Non-pigmented ciliary epithelial cell (primary cell): ENCODE measurements around the gene CHAF1A.

Experiments
- DNase-seq: peaks from one replicate; pipeline ENCODE4 v3.0.0-alpha.2; 2010; ENCODE audit warnings: low read depth

Gene CHAF1A

DNA sequence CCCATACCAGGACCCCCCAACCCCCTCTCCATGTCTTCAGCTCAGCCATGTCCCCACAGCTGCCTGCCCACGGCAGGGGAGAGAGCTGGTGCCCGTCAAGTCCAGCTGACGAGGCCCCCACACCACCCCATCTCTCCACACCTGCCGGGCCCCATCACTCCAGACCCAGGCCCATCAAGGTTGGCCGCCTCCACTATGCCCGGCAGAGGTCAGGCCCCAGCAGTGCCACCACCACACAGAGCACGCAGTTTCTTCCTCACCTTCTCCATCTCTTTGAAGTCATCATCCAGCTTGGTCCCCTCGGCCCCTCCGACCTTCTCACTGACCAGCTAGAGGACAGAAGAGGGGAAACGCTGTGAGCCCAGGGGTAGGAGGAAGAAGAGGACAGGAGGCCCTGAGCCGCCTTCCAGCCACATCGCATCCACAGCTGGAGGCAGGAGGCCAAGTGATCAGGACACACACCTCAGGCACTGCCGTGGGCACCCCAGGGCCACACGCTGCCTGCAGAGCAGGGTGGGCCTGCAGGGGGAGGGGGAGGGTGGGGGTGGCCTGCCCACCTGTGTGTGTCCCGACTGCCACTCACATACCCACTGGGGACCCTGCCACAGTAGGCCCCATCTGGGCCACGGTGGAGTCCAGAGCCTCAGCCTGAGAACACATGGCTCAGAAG is 35.6 kb upstream of the CHAF1A start:
- DNase-seq: no peak

DNA sequence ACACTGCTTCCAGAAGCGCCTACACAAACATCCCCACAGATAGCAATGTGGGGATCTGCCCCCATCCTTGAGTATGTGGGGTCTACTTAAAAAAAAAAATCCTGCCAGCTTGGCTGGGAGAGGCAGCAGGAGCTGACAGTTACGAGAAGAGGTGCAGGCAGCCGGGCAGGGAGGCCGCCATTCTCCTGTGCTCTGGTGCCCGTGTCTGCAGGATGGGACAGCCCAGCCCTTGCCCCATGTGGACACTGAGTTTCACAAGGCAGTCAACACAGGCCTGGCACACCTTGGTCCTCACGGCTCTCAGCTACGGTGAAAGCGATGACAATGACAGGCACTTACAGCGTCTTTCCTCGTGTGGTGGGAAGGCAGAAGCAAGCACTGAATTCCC is 35.1 kb upstream of the CHAF1A start:
- no peak for DNase-seq

DNA sequence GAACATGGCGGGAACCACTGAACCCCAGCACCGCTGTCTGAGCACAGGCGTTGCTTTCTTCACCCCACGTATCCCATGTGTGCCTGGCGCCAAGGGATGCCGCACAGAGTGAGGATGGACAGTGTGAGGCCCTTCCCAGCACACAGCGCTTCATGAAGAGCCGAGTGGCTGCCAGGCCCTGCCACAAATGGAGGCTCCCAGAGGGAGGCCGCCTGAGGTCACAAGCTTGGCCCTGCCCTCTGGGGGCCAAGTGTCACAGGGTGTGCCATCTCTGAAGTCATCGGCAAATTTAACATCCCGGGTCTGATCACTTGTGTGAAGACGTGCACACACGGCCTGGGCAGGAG is 34.7 kb upstream of the CHAF1A start:
- DNase-seq: no peak

DNA sequence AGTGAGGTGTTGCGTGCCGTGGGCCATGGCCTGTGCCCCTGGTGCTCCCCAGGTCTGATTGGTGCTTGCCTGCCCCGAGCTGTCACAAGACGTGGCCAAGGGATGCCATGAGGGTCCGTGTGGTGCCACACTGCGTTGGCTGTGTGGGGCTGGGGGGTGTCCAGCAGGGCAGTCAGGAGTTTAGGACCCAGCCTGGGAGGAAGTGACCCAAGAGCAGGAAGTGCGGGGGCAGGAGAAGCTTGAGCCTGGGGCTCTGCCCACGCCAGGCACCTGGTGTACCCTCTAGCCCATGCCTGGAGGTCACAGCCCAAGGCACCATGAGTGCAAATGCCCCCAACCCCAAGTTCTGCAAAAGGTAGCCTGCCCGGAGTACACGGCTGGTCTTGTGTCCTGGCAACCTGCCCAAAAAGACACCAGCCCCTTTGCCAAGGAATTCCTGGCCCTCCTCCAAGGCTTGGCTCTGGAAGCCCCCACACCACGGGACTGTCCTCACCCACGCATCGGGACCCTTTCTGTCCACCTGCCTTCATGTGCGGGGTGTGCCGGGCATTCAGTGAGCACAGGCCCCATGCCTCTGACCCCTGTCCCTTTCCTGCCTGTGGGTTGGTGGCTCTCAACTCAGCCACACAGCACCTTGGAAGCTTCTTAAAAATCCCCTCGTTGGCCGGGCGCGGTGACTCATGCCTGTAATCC is 34.2 kb upstream of the CHAF1A start:
- no peak for DNase-seq

DNA sequence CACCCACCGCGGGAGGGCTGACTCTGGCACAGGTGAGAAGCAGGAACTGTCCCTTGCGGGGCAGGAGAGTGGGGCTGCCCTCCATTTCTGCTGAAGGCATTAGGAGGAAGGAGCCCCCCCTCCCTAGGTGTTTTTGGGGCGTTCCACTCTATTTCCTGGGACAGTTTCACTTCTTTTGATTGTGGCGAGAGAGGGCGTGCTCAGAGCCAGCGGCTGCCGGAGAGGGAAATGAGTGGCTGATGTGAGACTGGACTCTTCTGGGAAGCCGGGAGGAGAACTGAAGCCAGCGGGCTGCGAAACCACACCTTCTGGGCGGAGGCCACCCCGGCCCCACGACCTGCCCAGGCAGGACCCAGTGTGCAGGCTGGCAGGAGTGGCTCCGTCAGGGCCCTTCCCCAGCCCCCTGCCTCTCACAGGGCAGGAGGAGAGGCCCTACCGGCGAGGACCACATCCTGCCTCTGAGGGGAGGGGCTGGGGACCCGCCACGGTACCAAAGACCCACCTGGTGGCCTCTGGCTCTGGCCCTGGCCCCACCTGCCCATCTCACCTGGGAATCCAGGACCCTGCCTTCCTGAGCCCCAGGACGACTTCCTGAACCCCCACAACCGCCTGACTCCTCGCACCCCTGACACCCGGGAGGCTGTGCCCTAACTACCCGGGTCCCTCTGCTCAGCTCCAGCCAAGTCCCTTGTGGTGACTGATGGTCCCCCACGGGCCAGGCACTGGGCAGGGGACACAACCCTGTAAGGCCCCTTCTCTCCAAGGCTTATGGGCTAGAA is 33.1 kb upstream of the CHAF1A start:
- no peak for DNase-seq

DNA sequence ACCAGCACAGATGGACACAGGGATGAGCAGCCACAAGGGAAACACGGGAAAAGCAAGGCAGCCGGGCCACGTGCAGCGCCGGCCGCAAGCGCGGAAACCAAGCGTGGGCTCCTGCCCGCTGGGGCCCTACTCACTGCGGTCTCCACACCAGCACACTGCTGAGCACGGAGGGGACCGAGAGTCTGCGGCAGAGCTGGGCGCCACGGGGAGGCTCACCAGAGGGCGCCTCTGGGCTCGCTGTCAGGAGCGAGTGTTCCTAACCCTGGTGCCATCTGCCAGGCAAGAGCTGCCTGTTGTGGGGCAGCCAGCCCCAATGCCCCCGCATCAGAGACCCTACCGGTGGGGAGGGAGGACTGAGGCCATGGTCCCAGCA is 32.6 kb upstream of the CHAF1A start:
- no peak for DNase-seq

DNA sequence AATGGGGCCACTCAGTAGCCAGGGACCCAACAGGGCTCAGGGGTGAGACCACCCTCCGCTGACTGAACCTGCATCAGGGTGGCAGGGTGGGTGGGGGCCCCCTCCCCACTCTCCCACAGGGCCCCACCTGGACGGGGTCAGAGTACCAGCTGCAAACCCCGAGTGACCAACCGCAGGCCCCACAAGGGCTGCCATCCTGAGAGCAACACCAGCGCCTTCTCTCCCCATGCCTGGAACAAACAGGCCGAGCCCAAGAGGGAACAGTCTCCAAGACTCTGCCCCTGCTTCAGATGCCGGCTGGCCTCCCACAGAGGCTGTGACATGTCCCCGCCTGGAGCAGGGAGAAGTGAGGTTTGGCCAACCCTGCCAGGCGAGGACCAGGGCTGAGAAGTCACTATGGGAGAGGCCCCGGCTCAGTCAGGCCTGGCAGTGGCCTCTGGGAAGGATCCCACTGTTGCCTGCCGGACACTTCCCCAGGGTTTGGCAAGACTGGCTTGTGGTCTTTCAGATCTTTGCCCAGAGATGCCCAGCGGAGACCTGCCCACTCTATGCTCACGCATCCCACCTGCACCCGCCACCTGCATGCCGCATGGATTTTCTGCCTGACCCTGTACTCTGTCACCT is 31.9 kb upstream of the CHAF1A start:
- DNase-seq: no peak

DNA sequence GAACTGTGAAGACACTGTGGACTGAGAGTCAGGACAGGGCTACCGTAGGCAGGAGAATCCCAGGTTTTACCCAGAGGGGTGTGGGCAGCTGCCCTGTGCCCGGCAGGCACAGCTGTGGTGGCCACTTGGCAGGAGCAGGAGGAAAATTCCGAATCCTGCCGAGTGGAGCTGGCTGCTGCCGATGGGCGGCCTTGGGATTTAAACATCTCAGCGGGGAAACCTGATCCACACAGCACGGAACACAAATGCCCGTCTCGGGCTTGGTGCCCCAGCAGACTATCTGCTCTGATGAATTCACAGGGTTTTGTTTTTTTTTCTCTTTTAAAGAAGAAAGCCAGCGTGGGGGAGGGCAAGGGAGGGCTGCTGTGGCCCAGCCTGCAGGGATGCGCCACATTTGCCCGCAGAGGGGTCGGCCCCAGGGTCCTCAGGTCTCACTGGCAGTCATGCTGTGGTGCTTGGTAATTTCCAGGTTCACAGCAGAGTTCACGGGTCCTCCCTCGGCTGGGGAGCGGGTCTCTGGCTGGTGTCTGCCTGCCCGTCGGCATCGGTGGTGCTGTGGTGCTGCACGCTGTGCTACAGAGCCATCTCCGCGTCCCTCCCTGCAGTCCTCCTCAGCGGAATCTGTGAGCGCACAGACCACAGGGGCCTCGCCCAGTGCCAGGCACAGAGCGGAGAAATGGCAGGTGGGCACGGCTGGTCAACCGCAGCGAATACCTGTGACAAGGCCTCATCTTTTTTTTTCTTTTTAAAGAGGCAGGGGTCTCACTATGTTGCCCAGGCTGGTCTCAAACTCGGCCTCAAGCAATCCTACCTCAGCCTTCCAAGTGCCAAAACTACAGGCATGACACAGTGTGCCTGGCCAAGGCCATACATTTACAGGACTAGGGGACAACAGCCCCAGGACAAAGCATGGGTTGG is 30.9 kb upstream of the CHAF1A start:
- no peak for DNase-seq

DNA sequence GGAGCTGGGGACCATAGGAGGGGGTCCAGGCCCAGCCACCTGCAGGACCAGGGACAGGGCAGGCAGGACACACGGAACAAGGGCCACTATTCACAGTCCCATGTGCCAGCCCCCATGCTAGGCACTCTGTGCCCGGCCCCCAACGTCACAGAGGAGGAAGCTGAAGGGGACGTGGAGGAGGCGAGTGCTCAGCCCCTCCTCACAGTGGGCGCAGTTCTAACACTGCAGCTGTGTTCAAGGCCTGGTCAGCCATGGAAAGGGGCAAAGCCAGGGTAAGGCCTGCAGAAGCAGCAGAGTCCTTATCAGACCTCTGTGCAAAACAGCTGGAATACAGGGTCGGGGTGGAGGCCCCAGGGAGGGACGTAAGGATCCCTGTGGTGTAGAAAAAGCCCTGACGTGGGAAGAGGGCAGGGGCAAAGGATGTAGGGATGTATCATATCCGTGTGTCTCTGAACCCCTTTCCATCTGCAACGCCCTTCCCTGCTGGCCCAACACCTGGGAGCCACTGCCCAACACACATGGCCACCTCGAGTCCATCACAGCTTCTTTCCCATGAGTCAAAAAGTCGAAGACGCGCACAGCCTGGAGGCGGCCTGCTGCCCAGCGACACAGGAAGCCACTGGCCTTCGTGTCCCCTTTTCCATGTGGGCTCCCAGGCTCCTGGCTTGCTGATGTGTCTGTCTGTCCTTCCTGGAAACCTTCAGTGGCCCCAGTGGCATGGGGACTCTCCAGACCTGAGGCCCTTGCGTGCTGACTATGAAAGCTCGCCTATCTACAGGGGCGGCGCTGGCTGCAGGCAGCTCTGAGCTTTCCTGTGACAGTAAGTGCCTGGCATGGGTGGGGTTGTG is 30.1 kb upstream of the CHAF1A start:
- no peak for DNase-seq

DNA sequence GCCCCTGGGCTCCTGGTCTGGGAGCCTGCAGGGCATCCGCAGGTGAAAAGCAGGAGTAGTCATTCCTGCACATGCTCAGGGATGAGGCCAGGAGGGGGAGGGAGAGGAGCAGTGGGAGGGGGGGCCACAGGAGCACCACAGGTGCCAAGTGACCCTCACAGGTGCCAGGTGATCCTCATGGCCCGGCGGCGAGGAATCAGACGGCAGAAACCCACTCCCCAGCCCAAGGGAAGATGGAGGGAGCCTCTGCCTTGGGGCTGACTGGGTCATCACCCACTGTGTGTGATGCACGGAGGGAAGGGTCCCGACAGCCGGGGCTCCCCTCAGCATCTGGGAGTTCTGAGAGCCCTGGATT is 29.4 kb upstream of the CHAF1A start:
- no peak for DNase-seq

DNA sequence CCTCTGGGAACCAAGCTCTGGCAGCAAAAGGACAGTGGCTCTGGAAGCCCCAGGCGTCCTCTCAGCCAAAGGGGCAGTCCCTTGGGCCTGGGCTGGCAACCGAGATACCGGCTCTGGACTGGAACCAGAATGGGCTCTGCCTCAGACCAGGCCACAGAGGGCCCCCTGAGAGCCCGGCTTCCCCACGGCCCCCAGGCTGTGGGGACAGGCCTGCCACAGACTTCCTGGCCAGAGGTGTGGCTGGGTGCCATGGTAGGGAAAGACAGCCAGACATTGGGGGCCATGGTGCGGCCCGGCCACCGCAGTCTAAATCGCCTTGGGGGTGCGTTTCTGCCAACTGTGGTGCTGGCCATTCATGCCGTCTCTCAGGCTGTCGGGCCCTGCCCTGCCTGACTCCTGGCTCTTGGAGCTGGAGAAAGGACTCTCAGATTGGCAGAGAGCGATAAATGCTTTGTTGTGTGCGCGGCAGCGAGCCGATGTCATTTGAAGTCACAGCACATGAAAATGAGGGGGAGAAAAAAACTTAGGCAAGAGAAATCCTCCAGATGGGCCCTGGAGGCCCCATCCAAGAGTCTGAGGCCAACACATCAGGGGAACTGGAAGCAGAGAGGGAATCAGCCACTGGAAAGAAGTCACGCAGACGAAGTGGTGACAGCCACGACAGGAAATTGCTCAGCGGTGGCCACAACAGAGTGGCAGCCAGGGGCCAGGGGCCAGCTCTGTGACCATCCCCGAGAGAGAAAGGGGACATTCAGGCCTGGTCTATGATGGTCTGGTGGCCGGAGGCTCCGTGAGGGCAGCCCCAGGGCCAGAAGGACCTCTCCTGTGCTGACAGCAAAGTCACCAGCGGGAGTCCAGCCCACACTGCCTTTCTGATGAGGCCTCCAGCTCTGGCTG is 28.6 kb upstream of the CHAF1A start:
- no peak for DNase-seq

DNA sequence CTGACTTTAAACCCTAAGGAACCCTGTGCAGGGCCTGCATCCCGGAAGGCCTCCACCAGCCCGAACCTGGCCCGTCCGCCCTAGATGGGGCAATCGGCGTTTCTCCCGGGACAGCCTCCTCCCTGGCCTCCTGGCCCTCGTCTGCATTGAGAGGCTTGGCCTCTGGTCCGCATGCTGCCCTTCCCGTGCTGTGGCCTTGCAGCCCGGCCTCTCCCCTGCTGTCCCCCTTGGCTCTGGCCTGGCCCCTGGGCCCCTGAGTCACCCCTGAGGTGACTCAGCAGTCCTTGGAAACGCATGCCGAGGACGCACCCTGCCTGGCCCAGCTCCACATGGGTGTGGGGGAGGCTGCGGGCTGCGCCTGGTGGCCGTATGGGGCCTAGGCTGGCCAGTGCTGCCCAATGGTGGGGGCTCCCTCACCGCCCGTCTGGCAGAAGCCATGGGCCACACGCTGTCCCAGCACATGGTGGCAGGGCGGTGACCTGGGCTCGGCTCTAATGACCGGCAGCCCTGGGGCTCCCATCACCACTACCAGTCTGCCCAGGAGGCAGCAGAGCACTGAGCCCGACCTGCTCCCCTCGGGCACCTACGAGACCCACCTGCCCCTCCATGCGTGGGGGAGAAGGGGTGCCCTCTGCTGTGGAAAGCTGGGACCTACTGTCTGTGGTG is 27.8 kb upstream of the CHAF1A start:
- DNase-seq: no peak

DNA sequence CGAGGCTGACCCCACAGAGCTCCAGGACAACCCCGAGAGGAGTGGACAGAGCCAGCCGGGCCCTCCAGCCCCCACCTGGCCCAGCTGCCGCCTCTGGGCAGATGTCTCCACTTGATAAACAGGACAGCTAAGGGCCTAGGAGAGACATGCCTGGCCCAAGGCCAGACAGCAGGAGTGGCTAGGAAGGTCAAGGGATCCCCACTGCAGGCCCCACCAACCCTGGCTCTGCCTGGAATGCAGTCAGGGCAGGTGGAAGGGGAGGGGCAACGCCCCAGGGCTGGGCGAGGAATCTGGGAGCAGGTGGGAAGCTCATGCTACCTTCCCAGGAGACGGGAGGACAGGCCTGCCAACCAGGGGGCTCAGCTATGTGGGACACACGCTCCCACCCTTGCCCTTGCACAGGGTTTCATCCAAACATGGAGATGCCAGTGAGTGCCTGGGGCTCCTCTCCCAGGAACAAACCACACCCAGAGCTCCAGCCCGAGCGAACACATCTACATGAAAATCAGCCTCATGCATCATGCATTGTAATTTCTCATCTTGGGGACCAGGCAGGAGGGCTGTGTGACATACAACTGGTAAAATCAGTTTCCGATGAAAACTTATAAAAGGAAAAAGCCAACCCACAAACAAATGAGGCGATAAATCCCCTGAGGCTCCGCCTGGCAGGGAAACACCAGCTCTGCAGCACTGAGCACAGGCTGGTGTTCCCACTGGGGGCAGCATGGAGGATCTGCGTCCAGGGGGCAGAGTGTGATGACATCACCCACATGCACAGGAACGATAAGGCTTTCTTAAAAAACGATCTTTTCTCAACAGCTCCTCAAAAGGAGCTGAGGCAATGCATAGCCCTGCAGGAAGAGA is 27.0 kb upstream of the CHAF1A start:
- no peak for DNase-seq

DNA sequence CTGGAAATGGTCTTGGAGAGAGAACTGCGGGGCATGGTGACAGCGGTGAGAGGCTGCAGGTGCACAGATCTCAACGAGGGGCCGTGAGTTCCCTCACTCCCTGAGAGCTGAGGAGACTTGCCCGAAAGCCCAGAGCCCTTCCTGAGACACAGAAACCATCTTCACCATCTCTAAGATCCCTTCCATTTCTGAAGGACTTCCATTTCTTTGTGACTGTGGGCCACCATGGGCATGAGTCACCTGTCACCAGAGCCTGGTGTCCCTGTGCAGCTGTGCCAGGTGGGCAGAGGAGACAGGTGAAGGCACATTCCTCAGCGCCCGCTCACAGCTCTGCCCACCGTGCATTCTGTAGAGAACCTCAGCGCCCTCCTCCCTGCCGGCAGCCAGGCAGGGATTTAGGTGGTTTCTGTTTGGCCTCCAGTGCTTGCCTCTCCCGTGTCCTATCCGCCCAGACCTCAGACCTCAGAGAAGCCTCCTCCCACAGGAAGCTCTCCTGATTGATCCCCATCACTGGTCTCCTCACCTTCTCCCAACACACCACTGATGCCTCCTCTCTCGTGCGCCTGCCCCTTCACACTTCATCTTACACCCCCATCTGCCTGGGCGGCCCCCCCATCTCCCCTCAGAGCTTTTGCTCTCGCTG is 26.3 kb upstream of the CHAF1A start:
- no peak for DNase-seq

DNA sequence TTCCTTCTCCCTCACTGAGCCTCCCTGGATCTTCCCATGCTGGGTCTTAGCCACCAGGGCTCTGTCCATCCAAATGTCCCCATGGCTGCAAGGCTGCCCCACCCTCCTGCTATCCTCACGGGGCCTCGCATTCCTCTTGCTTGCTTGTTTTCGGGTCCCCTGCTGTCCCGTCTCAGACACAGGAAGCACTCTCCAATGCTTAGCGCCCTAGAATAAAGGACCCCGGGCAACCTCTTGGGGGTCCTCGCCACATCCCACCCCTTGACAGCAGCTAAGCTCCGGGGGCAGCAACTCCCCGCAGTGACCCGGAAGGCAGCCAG is 25.8 kb upstream of the CHAF1A start:
- DNase-seq: no peak

DNA sequence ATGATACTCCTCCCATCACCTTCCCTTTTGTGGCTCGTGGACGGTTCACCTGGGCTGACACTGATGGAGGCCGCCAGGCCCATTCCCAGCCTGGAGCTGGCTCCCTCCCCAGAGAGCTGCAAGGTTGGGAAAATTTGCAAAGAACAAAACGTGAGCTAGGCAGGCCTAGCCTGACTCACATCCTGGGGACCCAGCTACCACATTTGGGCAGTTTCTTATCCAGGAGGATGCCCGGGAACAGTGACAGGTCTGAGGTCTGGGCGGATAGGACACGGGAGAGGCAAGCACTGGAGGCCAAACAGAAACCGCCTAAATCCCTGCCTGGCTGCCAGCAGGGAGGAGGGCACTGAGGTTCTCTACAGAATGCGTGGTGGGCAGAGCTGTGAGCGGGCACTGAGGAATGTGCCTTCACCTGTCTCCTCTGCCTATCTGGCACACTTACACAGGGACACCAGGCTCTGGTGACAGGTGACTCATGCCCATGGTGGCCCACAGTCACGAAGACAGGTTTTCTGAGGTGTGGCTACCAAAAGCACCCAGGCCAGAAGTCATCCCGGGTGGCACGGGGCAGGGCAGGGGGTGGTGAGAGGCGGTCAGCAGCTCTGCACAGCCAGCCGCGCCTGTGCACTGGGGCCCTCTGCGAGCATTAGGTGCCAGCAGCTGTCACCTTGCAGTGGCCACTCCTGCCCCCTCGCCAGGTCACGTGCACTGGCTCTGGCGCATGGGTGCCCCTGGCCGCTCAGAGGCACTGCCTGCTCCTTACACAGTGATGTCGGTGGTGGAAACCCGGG is 25.3 kb upstream of the CHAF1A start:
- DNase-seq: no peak

DNA sequence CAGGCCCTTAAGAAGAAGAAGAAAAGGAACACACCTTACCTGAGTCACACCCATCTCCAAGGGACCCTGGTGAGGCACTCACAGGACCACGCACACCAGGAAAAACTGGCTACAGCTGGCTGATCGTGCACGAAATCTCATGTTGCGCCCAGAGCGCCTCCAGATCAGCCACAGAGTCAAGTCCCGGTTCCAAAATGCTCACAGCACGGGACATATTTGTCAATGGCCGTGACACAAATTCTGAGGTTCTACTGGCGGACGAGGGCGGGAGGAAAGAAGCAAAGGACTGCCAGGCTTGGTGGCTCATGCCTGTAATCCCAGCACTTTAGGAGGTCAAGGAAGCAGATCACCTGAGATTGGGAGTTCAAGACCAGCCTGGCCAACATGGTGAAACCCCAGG is 23.6 kb upstream of the CHAF1A start:
- no peak for DNase-seq
